T47D (cell line): ENCODE results near the gene ST6GAL1.

ENCODE experiments used
- DNase-seq, 2 experiments: peaks; one replicate each; pipeline versions ENCODE4 v3.0.0 to v3.0.0-alpha.2; 2011 to 2012; ENCODE audit warnings: low read depth in 1 of 2, low spot score in 1 of 2
- JUND ChIP-seq: IDR thresholded peaks from 2 replicates; pipeline ENCODE4 v1.6.1; 2012; ENCODE audit warnings: low read depth
- in situ Hi-C: cut with HindIII; loops from 2 replicates; pipeline ENCODE4 v1.10.0; 2016; ENCODE audit warnings: low sequenced_read_pairs, low pct_unique_long_range_greater_than_20kb

ST6GAL1 gene

GRCh38 chr3:186922224-186922623 lies 8.1 kb upstream of the ST6GAL1 start:
- in situ Hi-C loops: no loop called here
- no peak for DNase-seq
- no peak for TF ChIP-seq JUND

GRCh38 chr3:186922790-186923189 lies 7.5 kb upstream of the ST6GAL1 start:
- in situ Hi-C loops: no loop called here
- peak in 1 of 2 experiments; percentile 42 for DNase-seq
- no peak for TF ChIP-seq JUND

GRCh38 chr3:186923241-186923640 lies 7.1 kb upstream of the ST6GAL1 start:
- DNase-seq: no peak
- TF ChIP-seq JUND: no peak
- in situ Hi-C loops: no loop called here

GRCh38 chr3:186925826-186926225 lies 4.5 kb upstream of the ST6GAL1 start:
- DNase-seq: no peak
- no peak for TF ChIP-seq JUND
- in situ Hi-C loops: no loop called here

- in situ Hi-C loops: no loop called here
- DNase-seq: no peak
- no peak for TF ChIP-seq JUND
Measured at GRCh38 chr3:186929186-186929585, 1.1 kb upstream of the ST6GAL1 start.

- TF ChIP-seq JUND: no peak
- no peak for DNase-seq
- in situ Hi-C loops: no loop called here
Measured at GRCh38 chr3:186929685-186930084, 641 bp upstream of the ST6GAL1 start.

GRCh38 chr3:186930641-186931531 lies 560 bp downstream of the ST6GAL1 start:
- peak; percentile 47 to 76 for DNase-seq
- in situ Hi-C loops: no loop called here
- TF ChIP-seq JUND: no peak

GRCh38 chr3:186931532-186932280 lies 1.4 kb downstream of the ST6GAL1 start:
- TF ChIP-seq JUND: no peak
- in situ Hi-C loops: no loop called here
- peak in 1 of 2 experiments; percentile 63 for DNase-seq

- TF ChIP-seq JUND: no peak
- in situ Hi-C loops: no loop called here
- no peak for DNase-seq
Measured at GRCh38 chr3:186932281-186933181, 2.2 kb downstream of the ST6GAL1 start.

- in situ Hi-C loops: no loop called here
- DNase-seq: no peak
- TF ChIP-seq JUND: no peak
Measured at GRCh38 chr3:186933816-186934215, 3.5 kb downstream of the ST6GAL1 start.

GRCh38 chr3:186935133-186935532 lies 4.8 kb downstream of the ST6GAL1 start:
- in situ Hi-C loops: no loop called here
- no peak for DNase-seq
- TF ChIP-seq JUND: no peak

GRCh38 chr3:186937017-186937875 lies 6.9 kb downstream of the ST6GAL1 start:
- TF ChIP-seq JUND: no peak

More at GRCh38 chr3:186937017-186937875, 6.9 kb downstream of the ST6GAL1 start:
- in situ Hi-C loops: no loop called here
- DNase-seq: no peak
